Endodermal cell (in vitro differentiated cells): ENCODE measurements around the gene HSBP1L1. TPM values are rescaled to one million over a fixed set of nuclear protein-coding genes. Genes with fewer than 3 reads are reported as not detected.
A peak's percentile ranks its signal among the peaks of the same experiment; 100 is the strongest.

Experiments
- DNase-seq: peaks from one replicate; pipeline ENCODE4 v3.0.0-alpha.2; 2017
- H3K27ac ChIP-seq: 2 replicates; pipeline ENCODE4 v1.5.1; 2013; ENCODE audit warnings: mild to moderate bottlenecking, low read depth, low read length, moderate library complexity
- H3K27me3 ChIP-seq: 2 replicates; pipeline ENCODE4 v1.6.1; 2013; ENCODE audit warnings: mild to moderate bottlenecking, low read length, moderate library complexity; ENCODE audit not compliant: insufficient read depth, control insufficient read depth, poor library complexity, severe bottlenecking
- H3K36me3 ChIP-seq: 2 replicates; pipeline ENCODE4 v1.7.0; 2013; ENCODE audit warnings: mild to moderate bottlenecking, low read length, moderate library complexity; ENCODE audit not compliant: control insufficient read depth, insufficient read depth
- H3K4me1 ChIP-seq: one replicate; pipeline ENCODE4 v1.7.0; 2013; ENCODE audit warnings: low read length; ENCODE audit not compliant: control insufficient read depth, insufficient read depth
- H3K4me3 ChIP-seq: 2 replicates; pipeline ENCODE4 v1.5.1; 2013; ENCODE audit warnings: mild to moderate bottlenecking, low read length, moderate library complexity
- H3K9ac ChIP-seq: 2 replicates; pipeline ENCODE4 v1.6.1; 2013; ENCODE audit warnings: mild to moderate bottlenecking, low read length, moderate library complexity; ENCODE audit not compliant: poor library complexity, severe bottlenecking; ENCODE audit errors: extremely low read depth
- H3K9me3 ChIP-seq: 2 replicates; pipeline ENCODE4 v1.6.1; 2013; ENCODE audit warnings: mild to moderate bottlenecking, low read length, moderate library complexity; ENCODE audit not compliant: control insufficient read depth
- H3K27ac Mint-ChIP-seq: 2 replicates; pipeline ENCODE4 v1.8.0; 2020; ENCODE audit warnings: mixed read lengths
- H3K27me3 Mint-ChIP-seq: 2 replicates; pipeline ENCODE4 v1.8.0; 2021; ENCODE audit warnings: mild to moderate bottlenecking, mixed read lengths; ENCODE audit not compliant: insufficient read depth
- H3K36me3 Mint-ChIP-seq: 2 replicates; pipeline ENCODE4 v1.8.0; 2020; ENCODE audit warnings: low read depth, mixed read lengths
- H3K4me1 Mint-ChIP-seq: 2 replicates; pipeline ENCODE4 v1.8.0; 2020; ENCODE audit warnings: mixed read lengths
- H3K4me3 Mint-ChIP-seq: 2 replicates; pipeline ENCODE4 v1.8.0; 2020; ENCODE audit warnings: mild to moderate bottlenecking, moderate library complexity, mixed read lengths
- H3K9me3 Mint-ChIP-seq: 2 replicates; pipeline ENCODE4 v1.8.0; 2020; ENCODE audit warnings: mild to moderate bottlenecking, mixed read lengths
- WGBS, 2 experiments: methylation state at CpG; one replicate each; pipeline versions ENCODE4 v1.1.5 to v1.1.7; 2013; ENCODE audit warnings: missing lambda C conversion rate in 2 of 2, mixed read lengths in 1 of 2; ENCODE audit not compliant: insufficient coverage in 1 of 2, insufficient read length in 1 of 2; 5-methylcytosine and 5-hydroxymethylcytosine counted together
- total RNA-seq, 2 donors: library from RNA; stranded (reverse); fragmentation: NEBNext Ultra II Directional in 1 of 2; extraction: Animal tissue kit (Norgen Biotek cat#: 25700) in 1 of 2; gene quantifications; 2 replicates in 1 of 2; 3 replicates in 1 of 2; pipeline ENCODE4 v1.2.1, GENCODE V29; 2021
- TF ChIP-seq, protein P1 (sequence below): fragments of 200-600 bp; sonication (generic); conservative IDR thresholded peaks from 2 replicates; pipeline ENCODE4 v1.5.0; 2021; ENCODE audit warnings: antibody characterized with exemption, mild to moderate bottlenecking

Gene HSBP1L1
- total RNA-seq, 2 donors from 2014 or later = 2.6 to 2.7 TPM

DNA sequence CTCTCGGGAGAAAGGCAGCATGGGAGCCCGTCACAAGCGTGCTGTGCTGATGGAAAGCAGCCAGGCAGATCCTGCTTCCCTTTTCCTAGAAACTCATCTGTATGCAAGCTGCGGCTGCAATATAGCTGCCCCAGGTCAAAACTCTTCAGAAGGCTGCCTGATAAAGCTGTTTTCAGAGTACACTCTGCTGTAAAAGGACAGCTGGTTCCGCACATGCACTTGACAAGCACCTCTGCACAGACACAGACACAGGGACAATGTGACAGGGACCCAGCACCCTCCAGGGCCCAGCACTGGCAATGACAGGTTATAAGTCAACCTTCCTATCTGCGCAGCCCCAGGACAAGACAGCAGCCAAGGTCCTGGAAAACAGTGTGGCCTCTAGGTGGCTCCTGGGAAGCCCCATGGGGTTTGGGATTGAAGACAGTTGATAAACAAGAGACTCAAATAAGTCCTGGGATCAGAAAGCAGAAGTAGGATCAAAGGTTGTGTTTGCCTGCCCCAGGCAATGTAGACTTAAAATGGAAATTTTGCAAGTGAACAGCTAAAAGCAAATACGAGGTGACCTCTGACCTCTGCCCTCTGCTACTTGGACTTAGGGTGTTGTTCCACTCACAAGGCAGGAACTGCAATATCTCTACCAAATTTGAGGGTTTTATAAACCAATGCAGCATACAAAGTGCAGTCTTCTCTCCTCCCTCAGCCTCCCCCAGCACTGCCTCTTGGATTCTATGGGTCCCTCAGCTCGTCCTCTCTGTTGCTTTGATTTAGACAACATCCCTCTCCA is 29.9 kb upstream of the HSBP1L1 start:
- H3K27me3 ChIP-seq = no peaks in the 10 kb centered on the region
- H3K4me1 Mint-ChIP-seq = peaks cover 16% of the 10 kb centered on the region
- peaks cover 2% of the 10 kb centered on the region for H3K27me3 Mint-ChIP-seq
- H3K4me1 ChIP-seq = no peaks in the 10 kb centered on the region
- H3K4me3 Mint-ChIP-seq = no peak overlapping the region
- TF ChIP-seq, protein P1, sequence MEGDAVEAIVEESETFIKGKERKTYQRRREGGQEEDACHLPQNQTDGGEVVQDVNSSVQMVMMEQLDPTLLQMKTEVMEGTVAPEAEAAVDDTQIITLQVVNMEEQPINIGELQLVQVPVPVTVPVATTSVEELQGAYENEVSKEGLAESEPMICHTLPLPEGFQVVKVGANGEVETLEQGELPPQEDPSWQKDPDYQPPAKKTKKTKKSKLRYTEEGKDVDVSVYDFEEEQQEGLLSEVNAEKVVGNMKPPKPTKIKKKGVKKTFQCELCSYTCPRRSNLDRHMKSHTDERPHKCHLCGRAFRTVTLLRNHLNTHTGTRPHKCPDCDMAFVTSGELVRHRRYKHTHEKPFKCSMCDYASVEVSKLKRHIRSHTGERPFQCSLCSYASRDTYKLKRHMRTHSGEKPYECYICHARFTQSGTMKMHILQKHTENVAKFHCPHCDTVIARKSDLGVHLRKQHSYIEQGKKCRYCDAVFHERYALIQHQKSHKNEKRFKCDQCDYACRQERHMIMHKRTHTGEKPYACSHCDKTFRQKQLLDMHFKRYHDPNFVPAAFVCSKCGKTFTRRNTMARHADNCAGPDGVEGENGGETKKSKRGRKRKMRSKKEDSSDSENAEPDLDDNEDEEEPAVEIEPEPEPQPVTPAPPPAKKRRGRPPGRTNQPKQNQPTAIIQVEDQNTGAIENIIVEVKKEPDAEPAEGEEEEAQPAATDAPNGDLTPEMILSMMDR = peak; percentile 60
- no peak overlapping the region for H3K27ac ChIP-seq
- no peak overlapping the region for H3K9ac ChIP-seq
- peaks cover 39% of the 10 kb centered on the region for H3K9me3 Mint-ChIP-seq
- 88 to 100% methylated on average over 7 to 8 of the region's 8 CpGs for WGBS, 2 experiments
- peak; percentile 58 for DNase-seq
- H3K36me3 ChIP-seq = peaks cover 41% of the 10 kb centered on the region
- H3K36me3 Mint-ChIP-seq = peaks cover 75% of the 10 kb centered on the region
- peaks cover 53% of the 10 kb centered on the region for H3K9me3 ChIP-seq
- no peak overlapping the region for H3K4me3 ChIP-seq
- H3K27ac Mint-ChIP-seq = no peak overlapping the region

- Mint-ChIP-seq H3K27me3 (peaks cover 2% of the 10 kb centered on the region), H3K36me3 (peaks cover 75% of the 10 kb centered on the region), H3K4me1 (peaks cover 16% of the 10 kb centered on the region), H3K4me3 (no peak overlapping the region), H3K9me3 (peaks cover 33% of the 10 kb centered on the region), H3K27ac (no peak overlapping the region)
- Histone ChIP-seq H3K27ac (no peak overlapping the region), H3K27me3 (no peaks in the 10 kb centered on the region), H3K9ac (no peak overlapping the region), H3K4me1 (no peaks in the 10 kb centered on the region), H3K4me3 (no peak overlapping the region), H3K9me3 (peaks cover 47% of the 10 kb centered on the region), H3K36me3 (peaks cover 36% of the 10 kb centered on the region)
- DNase-seq = no peak
- TF ChIP-seq, protein P1 = no peak
- 96 to 100% methylated on average over 1 to 5 of the region's 5 CpGs for WGBS, 2 experiments
These were observed 29.4 kb upstream of the HSBP1L1 start for GRCh38 chr18:79935098-79935480.

- TF ChIP-seq, protein P1 = no peak
- WGBS, 2 experiments = 83 to 92% methylated on average over 1 to 3 of the region's 3 CpGs
- Mint-ChIP-seq H3K9me3 (peaks cover 29% of the 10 kb centered on the region), H3K36me3 (peaks cover 75% of the 10 kb centered on the region), H3K4me3 (no peak overlapping the region), H3K27ac (no peak overlapping the region), H3K27me3 (peaks cover 2% of the 10 kb centered on the region), H3K4me1 (peaks cover 16% of the 10 kb centered on the region)
- Histone ChIP-seq H3K9ac (no peak overlapping the region), H3K4me3 (no peak overlapping the region), H3K36me3 (peaks cover 37% of the 10 kb centered on the region), H3K27ac (no peak overlapping the region), H3K27me3 (no peaks in the 10 kb centered on the region), H3K9me3 (peaks cover 43% of the 10 kb centered on the region), H3K4me1 (no peaks in the 10 kb centered on the region)
- DNase-seq = peak; percentile 31
These were observed 28.9 kb upstream of the HSBP1L1 start for GRCh38 chr18:79935499-79935898.
